HG03565 (cell line): Measurements from ENCODE around the gene NFATC1.

ENCODE experiments used
- ATAC-seq: cut with Tn5 transposase; IDR thresholded peaks from one replicate; pipeline ENCODE4 v1.9.1; 2021; ENCODE audit warnings: mild to moderate bottlenecking, moderate library complexity; ENCODE audit not compliant: unreplicated experiment

Gene NFATC1

GRCh38 chr18:79516441-79516931, 120.8 kb downstream of the NFATC1 start:
- ATAC-seq: no peak

GRCh38 chr18:79517341-79517740, 121.6 kb downstream of the NFATC1 start:
- ATAC-seq: no peak

GRCh38 chr18:79518028-79518682, 122.4 kb downstream of the NFATC1 start:
- no peak for ATAC-seq

- ATAC-seq: no peak
Observed at GRCh38 chr18:79518683-79519128, 123.0 kb downstream of the NFATC1 start.

GRCh38 chr18:79519751-79520477, 124.2 kb downstream of the NFATC1 start:
- ATAC-seq: no peak

- ATAC-seq: no peak
Observed at GRCh38 chr18:79520478-79521390, 125.0 kb downstream of the NFATC1 start.

- ATAC-seq: no peak
Observed at GRCh38 chr18:79521416-79522205, 125.9 kb downstream of the NFATC1 start.

- ATAC-seq: no peak
Observed at GRCh38 chr18:79522451-79523205, 126.9 kb downstream of the NFATC1 start.

GRCh38 chr18:79523206-79523735, 127.5 kb downstream of the NFATC1 start:
- ATAC-seq: peak; percentile 25

- peak; percentile 55 for ATAC-seq
Observed at GRCh38 chr18:79523736-79524180, 128.0 kb downstream of the NFATC1 start.

GRCh38 chr18:79524181-79525078, 128.7 kb downstream of the NFATC1 start:
- peak; percentile 24 for ATAC-seq

- ATAC-seq: no peak
Observed at GRCh38 chr18:79525556-79526467, 130.1 kb downstream of the NFATC1 start.

- no peak for ATAC-seq
Observed at GRCh38 chr18:79526468-79527460, 131.0 kb downstream of the NFATC1 start.

GRCh38 chr18:79527656-79528315, 132.1 kb downstream of the NFATC1 start:
- ATAC-seq: no peak

GRCh38 chr18:79528316-79528695, 132.6 kb downstream of the NFATC1 start:
- ATAC-seq: no peak

GRCh38 chr18:79528846-79529245, 133.1 kb downstream of the NFATC1 start:
- ATAC-seq: peak; percentile 32
